ENCODE data around the gene STARD10. TPM values are rescaled to one million over a fixed set of nuclear protein-coding genes. Genes with fewer than 3 reads are reported as not detected.

The STARD10 gene
- total and polyA plus RNA-seq, 2 of the 8 experiments (the other 6 are each of a cell fraction or from before 2014, with no cell fraction given) = 23.7 to 35.7 TPM

DNA sequence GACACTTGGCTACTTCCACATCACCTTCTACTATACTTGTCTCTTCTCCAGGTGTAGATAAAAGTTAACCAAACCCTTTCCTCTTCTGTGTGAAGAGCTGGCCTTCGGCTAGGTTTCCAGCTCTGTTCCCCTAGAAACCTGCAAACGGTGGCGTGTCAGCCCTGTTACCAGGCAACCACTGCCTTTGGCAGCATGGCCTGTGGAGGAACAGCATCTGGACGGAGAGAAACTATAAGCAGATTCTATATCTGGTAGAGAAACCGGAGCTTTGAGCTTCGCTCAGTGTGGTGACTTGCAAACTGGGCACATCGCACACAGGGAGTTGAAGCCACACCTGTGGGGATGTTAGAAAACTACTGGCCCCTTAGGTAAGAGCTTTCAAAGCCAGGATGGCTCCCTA is 77.6 kb downstream of the STARD10 start:
- WGBS, 2 experiments (ENCODE audit: extremely low coverage in 1 of 2, insufficient coverage in 1 of 2, insufficient read length in 1 of 2, insufficient replicate concordance in 2 of 2, low coverage in 1 of 2, low lambda C conversion rate in 2 of 2, missing lambda C conversion rate in 1 of 2) = 81% methylated on average over 7 of the region's 7 CpGs; no CpG with 5 or more reads in 1 of the 2 experiments

More for the DNA sequence above, 77.6 kb downstream of the STARD10 start:
- ChIA-PET POLR2A (ENCODE audit: partially characterized antibody) (interaction anchor here (0.8 to 1.7 kb wide), 2 partner anchors 9 to 10 kb away, joined by 4 to 7 read pairs; no protein-coding TSS in a partner anchor), CTCF (ENCODE audit: partially characterized antibody) (interaction anchor here (0.7 to 3.1 kb wide), 15 partner anchors 9 to 573 kb away, joined by 3 to 9 read pairs (median 5); partner anchors contain the start of gene STARD10)
- H3K9ac ChIP-seq (replicated peaks in 1 of 4; ENCODE audit: extremely low read depth in 1 of 4, low read depth in 3 of 4, low read length in 3 of 4) = no peak overlapping the region; a peak in 1 of 7 replicates
- no peaks in the 10 kb centered on the region for H3K27me3 ChIP-seq (replicated peaks in 1 of 4; ENCODE audit: control insufficient read depth in 3 of 4, extremely low read depth in 1 of 4, insufficient read depth in 3 of 4, low read length in 3 of 4)
- H4K5ac ChIP-seq (ENCODE audit: insufficient read length, low read depth, low read length) = no peak overlapping the region
- H3K14ac ChIP-seq (ENCODE audit: insufficient read length) = no peak overlapping the region
- no peak overlapping the region for H2BK12ac ChIP-seq (ENCODE audit: low read depth, low read length)
- peaks cover 0 to 11% of the 10 kb centered on the region in 2 experiments; a peak in 1 of 4 replicates for H3K79me2 ChIP-seq (ENCODE audit: control insufficient read depth in 1 of 2, insufficient read depth in 2 of 2, low read length in 2 of 2)
- peaks cover 15% of the 10 kb centered on the region; the same call in 1 of the 2 replicates for H3K79me1 ChIP-seq (ENCODE audit: low read depth, low read length)
- no peak overlapping the region for H2AK5ac ChIP-seq (ENCODE audit: low read depth, low read length)
- no peak for FAIRE-seq
- no peak overlapping the region for H3K4ac ChIP-seq (replicated peaks; ENCODE audit: insufficient read length, low read depth, low read length)
- no peak overlapping the region for H2BK120ac ChIP-seq (replicated peaks; ENCODE audit: low read depth, low read length)
- H2AFZ ChIP-seq (ENCODE audit: low read length) = no peak overlapping the region
- H3K4me3 ChIP-seq (ENCODE audit: extremely low read depth in 1 of 4, insufficient read depth in 2 of 4, low read depth in 3 of 4, low read length in 4 of 4) = no peak overlapping the region
- no peak overlapping the region for H2BK15ac ChIP-seq (ENCODE audit: low read length)
- no peak overlapping the region for H3K4me2 ChIP-seq (ENCODE audit: insufficient read depth in 1 of 2, low read depth in 2 of 2, low read length in 2 of 2)
- H2BK20ac ChIP-seq (ENCODE audit: low read length) = no peak overlapping the region
- H3K36me3 ChIP-seq (ENCODE audit: control insufficient read depth in 2 of 4, insufficient read depth in 4 of 4, low read length in 3 of 4) = no peaks in the 10 kb centered on the region
- no peak overlapping the region for H4K8ac ChIP-seq (ENCODE audit: extremely low read depth, insufficient read depth, low read length)
- no peak overlapping the region for H4K91ac ChIP-seq (replicated peaks; ENCODE audit: insufficient read length, low read length)
- no peak overlapping the region for H3K56ac ChIP-seq (replicated peaks; ENCODE audit: insufficient read length, low read depth, low read length)
- peaks cover 6 to 23% of the 10 kb centered on the region in 2 experiments for H4K20me1 ChIP-seq (replicated peaks in 1 of 2; ENCODE audit: control insufficient read depth in 1 of 2, insufficient read depth in 2 of 2, low read length in 2 of 2)
- no peak overlapping the region for H3K23ac ChIP-seq (ENCODE audit: insufficient read length)
- H3K18ac ChIP-seq (ENCODE audit: extremely low read depth, low read length) = no peak overlapping the region
- no peak overlapping the region for H2BK5ac ChIP-seq (ENCODE audit: low read depth, low read length)
- H3K23me2 ChIP-seq (ENCODE audit: low read depth, low read length) = no peaks in the 10 kb centered on the region
- no peaks in the 10 kb centered on the region for H3K9me3 ChIP-seq (ENCODE audit: insufficient read depth in 2 of 2, low read depth in 1 of 2, low read length in 1 of 2)
- H3K27ac ChIP-seq (ENCODE audit: low read depth, low read length) = no peak overlapping the region
- no peak for DNase-seq (ENCODE audit: low read depth in 1 of 2, low spot score in 2 of 2)
- H3K4me1 ChIP-seq (replicated peaks in 1 of 4; ENCODE audit: control insufficient read depth in 3 of 4, insufficient read depth in 4 of 4, low read length in 3 of 4) = peaks cover 0 to 14% (median 6%) of the 10 kb centered on the region in 4 experiments; a peak in 6 of 7 replicates
- TF ChIP-seq ASH2L (IDR thresholded peaks at IDR 0.05; ENCODE audit: low read length) = no peak
- TF ChIP-seq, protein P1, sequence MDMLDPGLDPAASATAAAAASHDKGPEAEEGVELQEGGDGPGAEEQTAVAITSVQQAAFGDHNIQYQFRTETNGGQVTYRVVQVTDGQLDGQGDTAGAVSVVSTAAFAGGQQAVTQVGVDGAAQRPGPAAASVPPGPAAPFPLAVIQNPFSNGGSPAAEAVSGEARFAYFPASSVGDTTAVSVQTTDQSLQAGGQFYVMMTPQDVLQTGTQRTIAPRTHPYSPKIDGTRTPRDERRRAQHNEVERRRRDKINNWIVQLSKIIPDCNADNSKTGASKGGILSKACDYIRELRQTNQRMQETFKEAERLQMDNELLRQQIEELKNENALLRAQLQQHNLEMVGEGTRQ (IDR thresholded peaks at IDR 0.05; ENCODE audit: low read length) = no peak
- no peak for TF ChIP-seq BCL11A (IDR thresholded peaks at IDR 0.05; ENCODE audit: low read depth in 2 of 2, low read length in 2 of 2)
- TF ChIP-seq BRCA1 (IDR thresholded peaks at IDR 0.05; ENCODE audit: low read depth, low read length) = no peak
- TF ChIP-seq SP2 (IDR thresholded peaks at IDR 0.05; ENCODE audit: low read length) = no peak
- no peak for TF ChIP-seq POLR2AphosphoS5 (IDR thresholded peaks at IDR 0.05; ENCODE audit: low read depth, low read length)
- no peak for TF ChIP-seq MAFK (IDR thresholded peaks at IDR 0.05; ENCODE audit: low read depth, low read length)
- no peak for TF ChIP-seq KDM4A (IDR thresholded peaks at IDR 0.05; ENCODE audit: low read depth, low read length, severe bottlenecking)
- no peak for TF ChIP-seq CEBPB (IDR thresholded peaks at IDR 0.05; ENCODE audit: low read depth, low read length)
- no peak for TF ChIP-seq SAP30 (IDR thresholded peaks at IDR 0.05; ENCODE audit: insufficient read depth, insufficient replicate concordance, low read length)
- no peak for TF ChIP-seq SUZ12 (IDR thresholded peaks at IDR 0.05; ENCODE audit: low read length)
- no peak for TF ChIP-seq SP1 (IDR thresholded peaks at IDR 0.05; ENCODE audit: low read depth, low read length)
- TF ChIP-seq, protein P2, sequence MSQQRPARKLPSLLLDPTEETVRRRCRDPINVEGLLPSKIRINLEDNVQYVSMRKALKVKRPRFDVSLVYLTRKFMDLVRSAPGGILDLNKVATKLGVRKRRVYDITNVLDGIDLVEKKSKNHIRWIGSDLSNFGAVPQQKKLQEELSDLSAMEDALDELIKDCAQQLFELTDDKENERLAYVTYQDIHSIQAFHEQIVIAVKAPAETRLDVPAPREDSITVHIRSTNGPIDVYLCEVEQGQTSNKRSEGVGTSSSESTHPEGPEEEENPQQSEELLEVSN (IDR thresholded peaks at IDR 0.05) = no peak

Measured in H1 (cell line).